NCI-H1105 treated with DMSO at 0.1 percent for 48 hours (cell line): ENCODE data around the gene ADGRG6.

Experiments
- DNase-seq: peaks from one replicate; lab custom pipeline; 2025; lab: John Stamatoyannopoulos, UW

The ADGRG6 gene

DNA sequence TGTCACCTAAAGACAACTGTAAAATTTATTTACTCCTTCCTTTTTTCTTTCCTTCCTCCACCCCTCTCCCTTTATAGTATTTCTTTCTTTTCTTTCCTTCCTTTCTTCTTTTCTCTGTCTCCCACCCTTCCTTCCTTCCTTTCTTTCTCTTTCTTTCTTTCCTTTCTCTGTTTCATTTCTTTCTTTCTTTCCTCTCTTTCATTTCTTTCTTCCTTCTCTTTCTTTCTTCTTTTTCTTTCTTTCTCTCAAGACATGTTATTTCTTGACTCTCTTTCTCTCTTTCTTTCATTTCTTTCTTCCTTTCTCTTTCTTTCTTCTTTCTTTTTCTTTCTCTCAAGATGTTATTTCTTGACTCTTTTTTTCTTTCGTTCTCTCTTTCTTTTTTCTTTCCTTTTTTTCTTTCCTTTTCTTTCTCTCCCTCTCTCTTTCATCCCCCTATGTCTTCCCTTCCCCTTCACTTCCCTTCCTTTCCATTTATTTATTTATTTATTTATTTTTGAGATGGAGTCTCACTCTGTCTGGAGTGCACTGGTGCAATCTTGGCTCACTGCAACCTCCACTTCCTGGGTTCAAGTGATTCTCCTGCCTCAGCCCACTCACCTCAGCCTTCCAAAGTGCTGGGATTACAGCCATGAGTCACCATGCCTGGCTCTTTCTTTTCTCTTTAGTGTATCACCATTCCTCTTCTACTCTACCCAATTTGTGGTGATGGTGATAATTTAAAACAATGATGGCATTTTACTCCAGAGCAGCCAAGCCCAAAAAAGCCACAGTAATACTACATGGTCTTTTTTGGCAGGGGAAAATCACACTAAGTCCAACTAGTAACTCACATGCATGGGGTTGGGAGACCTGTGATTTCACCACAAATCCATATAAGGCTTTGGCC is 188.2 kb downstream of the ADGRG6 start:
- no peak for DNase-seq
